GM12891 (cell line): ENCODE results near the gene ENAH.

Experiments
- POLR2A ChIP-seq: IDR thresholded peaks from 2 replicates; pipeline ENCODE4 v1.6.1; 2011; ENCODE audit warnings: low read depth, low read length, control low read depth
- TAF1 ChIP-seq: IDR thresholded peaks from 2 replicates; pipeline ENCODE4 v1.6.1; 2011; ENCODE audit warnings: low read depth, low read length, control low read depth

DNA sequence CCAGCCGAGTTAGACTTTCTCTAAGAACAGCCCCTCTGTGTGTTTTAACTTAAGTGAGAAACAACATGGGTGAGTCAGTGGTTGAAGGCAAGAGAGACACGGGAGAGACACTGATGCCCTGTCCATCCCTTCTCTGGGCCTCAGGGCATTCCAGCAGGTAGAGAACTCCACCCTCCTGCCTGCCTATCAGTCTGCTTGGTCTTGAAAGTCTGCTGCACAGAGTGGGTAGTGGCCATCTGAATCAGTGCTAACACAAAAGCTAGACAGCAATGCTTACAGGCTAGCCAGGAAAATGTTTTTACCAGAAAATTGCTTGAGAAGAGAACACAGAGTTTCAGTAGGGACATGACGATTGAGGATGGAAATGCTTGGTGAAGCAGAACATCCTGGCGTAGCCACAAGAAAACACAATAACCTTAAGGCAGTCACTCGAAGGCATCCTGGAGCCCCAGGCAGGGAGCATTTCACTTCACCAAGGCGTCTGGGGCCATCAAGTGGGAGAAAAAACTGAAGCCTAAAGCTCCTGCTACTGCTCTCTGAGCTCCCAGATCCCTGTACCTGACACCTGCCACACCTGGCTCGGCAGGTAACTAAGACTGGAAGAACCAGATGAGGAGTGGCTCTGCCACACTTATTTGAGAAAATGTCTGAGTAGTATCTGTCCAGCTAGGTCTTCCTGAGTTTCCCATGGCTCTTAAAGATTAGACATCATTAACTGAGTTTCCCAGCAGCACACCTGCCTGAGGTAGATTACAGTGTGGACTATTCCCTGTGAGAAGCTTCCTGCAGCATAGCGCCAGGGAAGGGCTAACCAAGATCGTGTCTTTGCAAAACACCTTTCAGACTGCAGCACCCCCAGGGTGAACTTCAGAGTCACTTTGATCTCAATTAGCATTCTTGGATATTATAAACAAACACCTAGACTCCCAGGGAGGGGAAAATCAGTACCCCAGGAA, 207.0 kb downstream of the ENAH start:
- TF ChIP-seq POLR2A (no peak), TAF1 (no peak)
